ENCODE data around the gene SERPINB10. TPM values are rescaled to one million over a fixed set of nuclear protein-coding genes. Genes with fewer than 3 reads are reported as not detected.
A peak's percentile ranks its signal among the peaks of the same experiment; 100 is the strongest.

SERPINB10 gene
- total and polyA plus RNA-seq, 2 experiments from 2014 or later: not detected

- Histone ChIP-seq H3K9me2 (ENCODE audit: insufficient read depth) (no peaks in the 10 kb centered on the region), H3F3A (ENCODE audit: insufficient read depth) (peaks cover 5% of the 10 kb centered on the region), H3K9me3 (ENCODE audit: low read depth) (no peaks in the 10 kb centered on the region), H3K36me3 (ENCODE audit: low read depth) (no peaks in the 10 kb centered on the region), H3K4me3 (no peak overlapping the region), H3K27me3 (replicated peaks; ENCODE audit: insufficient read depth) (no peaks in the 10 kb centered on the region), H3K79me2 (ENCODE audit: insufficient read depth) (no peaks in the 10 kb centered on the region), H3K27ac (peak overlapping the region; percentile 23; the same call in 1 of the 2 replicates), H3K4me2 (ENCODE audit: unreplicated experiment) (peak overlapping the region; percentile 10), H2AFZ (peak overlapping the region; percentile 39; the same call in 1 of the 2 replicates), H3K4me1 (ENCODE audit: insufficient read depth) (peaks cover 34% of the 10 kb centered on the region), H4K20me1 (ENCODE audit: insufficient read depth) (no peaks in the 10 kb centered on the region), H3K9ac (no peak overlapping the region)
- DNase-seq: peak; percentile 17
- 95 to 97% methylated on average over 3 of the region's 3 CpGs for WGBS, 2 experiments (ENCODE audit: low coverage in 1 of 2, low lambda C conversion rate in 2 of 2, missing lambda C conversion rate in 2 of 2)
- TF ChIP-seq EZH2 (IDR thresholded peaks at IDR 0.05; ENCODE audit: insufficient read depth, poor library complexity, severe bottlenecking) (no peak), EZH2phosphoT487 (IDR thresholded peaks at IDR 0.05; ENCODE audit: insufficient read depth, low read depth) (no peak)
- in situ Hi-C loops (cut with MboI): no loop called here
These were observed 40.2 kb upstream of the SERPINB10 start for GRCh38 chr18:63867368-63868125.

DNA sequence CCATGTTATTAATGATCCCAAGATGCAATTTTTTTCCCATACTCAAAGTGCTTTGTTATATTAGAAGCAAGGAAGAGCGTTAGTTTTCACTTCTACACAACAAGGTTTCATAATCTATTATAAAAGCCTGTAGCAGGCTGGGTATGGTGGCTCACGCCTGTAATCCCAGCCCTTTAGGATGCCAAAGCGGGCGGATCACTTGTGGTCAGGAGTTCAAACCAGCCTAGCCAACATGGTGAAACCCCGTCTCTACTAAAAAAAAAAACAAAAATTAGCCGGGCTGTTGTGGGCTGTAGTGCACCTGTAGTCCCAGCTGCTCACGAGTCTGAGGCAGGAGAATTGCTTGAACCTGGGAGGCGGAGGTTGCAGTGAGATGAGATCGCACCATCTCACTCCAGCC lies 39.2 kb upstream of the SERPINB10 start:
- Histone ChIP-seq H3K4me1 (ENCODE audit: insufficient read depth) (peaks cover 34% of the 10 kb centered on the region), H3K79me2 (ENCODE audit: insufficient read depth) (no peaks in the 10 kb centered on the region), H3K36me3 (ENCODE audit: low read depth) (no peaks in the 10 kb centered on the region), H3K4me2 (ENCODE audit: unreplicated experiment) (no peak overlapping the region), H2AFZ (no peak overlapping the region), H3K27ac (peak overlapping the region; percentile 97), H4K20me1 (ENCODE audit: insufficient read depth) (no peaks in the 10 kb centered on the region), H3K27me3 (replicated peaks; ENCODE audit: insufficient read depth) (no peaks in the 10 kb centered on the region), H3K9ac (no peak overlapping the region), H3K4me3 (no peak overlapping the region), H3K9me2 (ENCODE audit: insufficient read depth) (no peaks in the 10 kb centered on the region), H3K9me3 (ENCODE audit: low read depth) (no peaks in the 10 kb centered on the region), H3F3A (ENCODE audit: insufficient read depth) (peaks cover 5% of the 10 kb centered on the region)
- no peak for DNase-seq
- 85 to 86% methylated on average over 9 of the region's 9 CpGs for WGBS, 2 experiments (ENCODE audit: low coverage in 1 of 2, low lambda C conversion rate in 2 of 2, missing lambda C conversion rate in 2 of 2)
- in situ Hi-C loops (cut with MboI): no loop called here
- TF ChIP-seq EZH2 (IDR thresholded peaks at IDR 0.05; ENCODE audit: insufficient read depth, poor library complexity, severe bottlenecking) (no peak), EZH2phosphoT487 (IDR thresholded peaks at IDR 0.05; ENCODE audit: insufficient read depth, low read depth) (no peak)

DNA sequence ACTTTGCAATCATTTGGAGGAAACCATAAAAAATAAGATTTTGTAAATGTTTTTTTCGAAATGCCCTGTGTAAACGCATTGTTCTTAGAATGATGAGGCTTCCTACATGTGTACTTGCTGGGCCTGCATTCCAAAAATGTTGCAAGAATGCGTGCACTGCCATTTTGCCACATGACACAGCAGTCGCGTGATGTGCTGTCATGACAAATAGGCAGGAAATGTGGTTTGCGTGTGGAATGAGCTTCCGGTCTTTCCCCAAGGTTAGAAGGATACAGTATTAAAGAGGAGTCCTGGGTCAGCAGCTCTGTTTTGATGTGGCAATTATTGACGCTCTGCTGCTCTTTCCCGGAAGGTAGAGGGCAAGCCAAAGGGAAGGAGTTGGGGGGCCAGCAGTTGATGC lies 38.4 kb upstream of the SERPINB10 start:
- no peaks in the 10 kb centered on the region for H4K20me1 ChIP-seq (ENCODE audit: insufficient read depth)
- H3K9me2 ChIP-seq (ENCODE audit: insufficient read depth): no peaks in the 10 kb centered on the region
- H3K4me1 ChIP-seq (ENCODE audit: insufficient read depth): peaks cover 34% of the 10 kb centered on the region
- H2AFZ ChIP-seq: peak overlapping the region; percentile 68
- H3K27me3 ChIP-seq (replicated peaks; ENCODE audit: insufficient read depth): no peaks in the 10 kb centered on the region
- WGBS, 2 experiments (ENCODE audit: low coverage in 1 of 2, low lambda C conversion rate in 2 of 2, missing lambda C conversion rate in 2 of 2): 23 to 24% methylated on average over 9 of the region's 9 CpGs
- no peaks in the 10 kb centered on the region for H3K9me3 ChIP-seq (ENCODE audit: low read depth)
- H3K9ac ChIP-seq: peak overlapping the region; percentile 72
- no peaks in the 10 kb centered on the region for H3K36me3 ChIP-seq (ENCODE audit: low read depth)
- H3F3A ChIP-seq (ENCODE audit: insufficient read depth): peaks cover 5% of the 10 kb centered on the region
- TF ChIP-seq EZH2 (IDR thresholded peaks at IDR 0.05; ENCODE audit: insufficient read depth, poor library complexity, severe bottlenecking) (no peak), EZH2phosphoT487 (IDR thresholded peaks at IDR 0.05; ENCODE audit: insufficient read depth, low read depth) (0 out of 2 replicates have a peak, but pooled peaks have one; percentile 26)
- peak overlapping the region; percentile 69 for H3K4me2 ChIP-seq (ENCODE audit: unreplicated experiment)
- H3K4me3 ChIP-seq: peak overlapping the region; percentile 24; the same call in 1 of the 2 replicates
- in situ Hi-C loops (cut with MboI): no loop called here
- DNase-seq: peak; percentile 95
- H3K79me2 ChIP-seq (ENCODE audit: insufficient read depth): no peaks in the 10 kb centered on the region
- H3K27ac ChIP-seq: peak overlapping the region; percentile 97

GRCh38 chr18:63869851-63870250 lies 37.9 kb upstream of the SERPINB10 start:
- TF ChIP-seq EZH2 (IDR thresholded peaks at IDR 0.05; ENCODE audit: insufficient read depth, poor library complexity, severe bottlenecking): no peak
- no peak for TF ChIP-seq EZH2phosphoT487 (IDR thresholded peaks at IDR 0.05; ENCODE audit: insufficient read depth, low read depth)
- peaks cover 5% of the 10 kb centered on the region for H3F3A ChIP-seq (ENCODE audit: insufficient read depth)
- no peaks in the 10 kb centered on the region for H3K36me3 ChIP-seq (ENCODE audit: low read depth)
- 22 to 25% methylated on average over 3 of the region's 3 CpGs for WGBS, 2 experiments (ENCODE audit: low coverage in 1 of 2, low lambda C conversion rate in 2 of 2, missing lambda C conversion rate in 2 of 2)
- H3K4me3 ChIP-seq: peak overlapping the region; percentile 24; the same call in 1 of the 2 replicates
- peak; percentile 86 for DNase-seq
- no peaks in the 10 kb centered on the region for H3K79me2 ChIP-seq (ENCODE audit: insufficient read depth)
- peak overlapping the region; percentile 72 for H3K9ac ChIP-seq
- no peaks in the 10 kb centered on the region for H4K20me1 ChIP-seq (ENCODE audit: insufficient read depth)
- in situ Hi-C loops (cut with MboI): no loop called here
- peaks cover 34% of the 10 kb centered on the region for H3K4me1 ChIP-seq (ENCODE audit: insufficient read depth)
- no peaks in the 10 kb centered on the region for H3K27me3 ChIP-seq (replicated peaks; ENCODE audit: insufficient read depth)
- H3K9me2 ChIP-seq (ENCODE audit: insufficient read depth): no peaks in the 10 kb centered on the region
- no peaks in the 10 kb centered on the region for H3K9me3 ChIP-seq (ENCODE audit: low read depth)
- peak overlapping the region; percentile 97 for H3K27ac ChIP-seq
- peak overlapping the region; percentile 68 for H2AFZ ChIP-seq
- H3K4me2 ChIP-seq (ENCODE audit: unreplicated experiment): peak overlapping the region; percentile 69

All from GM23248 (cell line).